ENCODE data around the gene COMTD1.

The COMTD1 gene

DNA sequence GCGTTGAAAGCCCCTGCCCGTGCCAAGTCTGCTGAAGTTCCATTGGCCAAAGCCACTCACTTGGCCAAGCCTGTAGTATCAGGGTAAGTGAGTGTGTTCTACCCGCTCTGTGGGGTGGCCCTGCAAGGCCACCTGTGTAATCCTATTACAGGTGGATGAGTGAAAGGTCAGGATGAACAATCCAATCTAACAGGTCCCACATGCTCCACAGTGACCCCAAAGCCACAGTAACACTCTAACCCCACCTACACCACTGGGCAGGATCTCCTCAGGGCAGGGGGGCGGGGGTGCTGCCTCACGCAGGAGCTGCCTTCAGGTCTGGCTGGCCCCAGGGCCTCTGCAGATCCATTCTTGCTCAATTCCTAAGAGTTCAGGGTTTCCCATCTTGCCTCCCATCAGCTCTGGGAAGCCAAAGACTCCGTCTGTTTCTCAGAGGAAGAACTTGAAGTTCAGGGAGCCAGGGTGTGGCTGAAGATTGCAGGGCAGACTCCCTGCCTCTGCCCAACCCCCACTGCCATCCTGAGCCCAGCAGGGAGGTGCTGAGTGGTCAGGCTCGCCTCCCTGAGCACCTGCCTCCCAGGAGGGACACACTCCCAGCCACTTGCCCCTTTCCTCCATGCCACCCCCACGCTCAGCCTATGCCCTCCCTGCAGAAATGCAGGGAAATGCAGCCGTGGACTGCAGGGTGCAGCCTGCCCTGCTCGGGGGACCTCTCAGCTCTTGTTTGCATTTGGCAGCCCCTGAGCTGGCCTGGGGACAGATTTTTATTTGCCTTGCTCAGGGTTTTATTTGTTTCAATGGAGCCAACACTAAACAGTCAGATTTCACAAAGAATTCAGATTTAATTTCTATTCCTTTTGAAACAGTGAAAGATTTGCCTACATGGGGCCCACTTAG, 9.8 kb upstream of the COMTD1 start:
- H3K4me3 ChIP-seq (ENCODE audit: low read length), result no peak overlapping the region
- TF ChIP-seq, protein P1, sequence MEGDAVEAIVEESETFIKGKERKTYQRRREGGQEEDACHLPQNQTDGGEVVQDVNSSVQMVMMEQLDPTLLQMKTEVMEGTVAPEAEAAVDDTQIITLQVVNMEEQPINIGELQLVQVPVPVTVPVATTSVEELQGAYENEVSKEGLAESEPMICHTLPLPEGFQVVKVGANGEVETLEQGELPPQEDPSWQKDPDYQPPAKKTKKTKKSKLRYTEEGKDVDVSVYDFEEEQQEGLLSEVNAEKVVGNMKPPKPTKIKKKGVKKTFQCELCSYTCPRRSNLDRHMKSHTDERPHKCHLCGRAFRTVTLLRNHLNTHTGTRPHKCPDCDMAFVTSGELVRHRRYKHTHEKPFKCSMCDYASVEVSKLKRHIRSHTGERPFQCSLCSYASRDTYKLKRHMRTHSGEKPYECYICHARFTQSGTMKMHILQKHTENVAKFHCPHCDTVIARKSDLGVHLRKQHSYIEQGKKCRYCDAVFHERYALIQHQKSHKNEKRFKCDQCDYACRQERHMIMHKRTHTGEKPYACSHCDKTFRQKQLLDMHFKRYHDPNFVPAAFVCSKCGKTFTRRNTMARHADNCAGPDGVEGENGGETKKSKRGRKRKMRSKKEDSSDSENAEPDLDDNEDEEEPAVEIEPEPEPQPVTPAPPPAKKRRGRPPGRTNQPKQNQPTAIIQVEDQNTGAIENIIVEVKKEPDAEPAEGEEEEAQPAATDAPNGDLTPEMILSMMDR (conservative IDR thresholded peaks at IDR 0.05; ENCODE audit: low read depth, low read length), result no peak
- no peak for DNase-seq (ENCODE audit: low read depth)

DNA sequence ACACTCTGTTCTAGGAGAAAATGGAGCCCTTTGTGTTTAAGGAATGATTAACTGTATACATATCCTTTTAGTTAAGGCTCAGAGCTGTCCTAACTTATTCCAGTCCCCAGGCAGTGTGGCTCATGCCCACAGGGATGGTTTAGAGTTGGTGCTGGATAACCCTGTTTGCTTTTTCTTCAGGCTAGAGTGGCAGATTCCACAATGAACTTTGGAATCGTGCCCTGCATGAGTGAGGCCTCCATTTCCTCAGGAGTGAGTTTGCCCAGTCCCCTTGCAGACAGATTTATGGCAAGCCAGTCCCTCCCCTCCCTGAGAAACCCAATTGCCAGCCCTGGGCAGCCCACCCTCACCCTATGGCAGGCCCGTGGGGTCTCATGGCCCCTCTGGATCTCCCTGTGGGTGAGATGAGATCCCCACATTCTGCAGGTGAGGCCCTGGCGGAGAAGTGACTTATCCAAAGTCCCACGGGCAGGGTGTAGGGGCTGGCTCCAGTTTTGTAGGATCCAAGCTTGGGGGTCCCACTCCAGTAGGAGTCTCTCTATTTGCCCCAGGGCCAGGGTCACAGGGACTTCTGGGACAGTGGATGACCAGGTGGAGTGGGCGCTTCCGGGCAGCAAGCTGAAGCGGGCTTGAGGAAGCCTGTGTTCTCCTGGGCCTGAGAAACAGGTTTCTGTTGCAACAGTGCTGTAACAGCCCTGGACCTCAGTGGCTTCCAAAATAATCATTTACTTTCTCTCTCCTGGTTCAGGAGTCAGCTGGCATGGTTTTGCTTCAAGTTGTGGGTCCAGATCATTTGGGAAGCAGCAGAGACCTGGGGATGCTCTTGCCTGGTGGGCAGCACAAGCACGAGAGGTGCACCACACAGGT, 9.0 kb upstream of the COMTD1 start:
- no peak for DNase-seq (ENCODE audit: low read depth)
- H3K4me3 ChIP-seq (ENCODE audit: low read length), result no peak overlapping the region
- TF ChIP-seq, protein P1 (conservative IDR thresholded peaks at IDR 0.05; ENCODE audit: low read depth, low read length), result no peak

DNA sequence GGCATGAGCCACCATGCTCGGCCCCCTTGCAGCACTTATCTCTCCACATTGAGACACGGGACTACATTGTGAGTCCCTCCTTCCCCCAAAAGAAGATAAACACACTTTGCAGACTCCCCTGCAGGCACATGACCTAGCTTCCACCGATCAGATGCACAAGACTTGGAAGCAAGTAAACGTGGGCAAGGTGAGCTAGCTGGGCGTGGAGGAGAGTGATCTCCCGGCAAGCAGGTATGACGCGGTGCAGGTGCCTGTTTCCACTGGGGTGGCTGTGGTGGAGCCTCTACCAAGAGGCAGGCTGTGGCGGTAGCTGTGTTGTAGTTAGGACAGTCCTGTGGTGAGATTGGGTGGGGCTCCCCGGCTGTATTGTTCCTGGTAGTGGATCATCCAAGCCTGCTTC, 7.7 kb upstream of the COMTD1 start:
- TF ChIP-seq, protein P1 (conservative IDR thresholded peaks at IDR 0.05; ENCODE audit: low read depth, low read length), result no peak
- H3K4me3 ChIP-seq (ENCODE audit: low read length), result no peak overlapping the region
- DNase-seq (ENCODE audit: low read depth), result no peak

DNA sequence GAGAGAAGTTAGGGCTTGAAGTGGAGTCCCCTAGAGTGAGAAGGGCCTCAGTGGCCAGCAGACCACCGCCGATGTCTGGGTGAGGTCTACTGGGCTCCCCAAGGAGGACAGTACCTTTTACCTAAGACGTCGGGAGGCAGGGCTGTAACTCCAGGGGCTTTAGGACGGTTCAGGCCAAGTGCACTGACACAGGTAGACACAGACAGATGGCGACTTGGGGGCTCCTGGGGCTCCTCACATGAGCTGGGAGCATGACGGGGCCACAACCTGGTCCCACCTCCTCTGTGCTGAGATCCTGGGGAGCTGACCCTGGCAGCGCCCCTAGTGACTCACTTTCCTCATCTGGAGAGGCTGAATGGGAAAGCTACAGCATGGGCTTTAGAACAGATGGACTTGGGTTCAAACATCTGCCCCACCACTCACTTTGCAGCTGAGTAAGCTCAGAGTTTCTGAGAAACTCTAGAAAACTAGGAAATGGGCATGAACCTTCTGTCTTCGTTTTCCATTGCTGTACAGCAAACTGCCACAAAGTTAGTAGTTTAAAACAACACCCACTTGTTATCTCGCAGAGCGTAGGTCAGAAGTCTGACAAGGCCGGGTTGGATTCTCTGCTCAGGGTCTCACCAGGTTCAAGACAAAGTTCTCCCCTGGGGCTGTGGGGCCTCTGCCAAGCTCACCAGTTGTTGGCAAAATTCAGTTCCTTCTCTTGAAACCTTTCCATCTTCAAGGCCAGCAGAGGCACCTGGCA, 4.7 kb upstream of the COMTD1 start:
- TF ChIP-seq, protein P1 (conservative IDR thresholded peaks at IDR 0.05; ENCODE audit: low read depth, low read length), result no peak
- H3K4me3 ChIP-seq (ENCODE audit: low read length), result no peak overlapping the region
- DNase-seq (ENCODE audit: low read depth), result no peak

DNA sequence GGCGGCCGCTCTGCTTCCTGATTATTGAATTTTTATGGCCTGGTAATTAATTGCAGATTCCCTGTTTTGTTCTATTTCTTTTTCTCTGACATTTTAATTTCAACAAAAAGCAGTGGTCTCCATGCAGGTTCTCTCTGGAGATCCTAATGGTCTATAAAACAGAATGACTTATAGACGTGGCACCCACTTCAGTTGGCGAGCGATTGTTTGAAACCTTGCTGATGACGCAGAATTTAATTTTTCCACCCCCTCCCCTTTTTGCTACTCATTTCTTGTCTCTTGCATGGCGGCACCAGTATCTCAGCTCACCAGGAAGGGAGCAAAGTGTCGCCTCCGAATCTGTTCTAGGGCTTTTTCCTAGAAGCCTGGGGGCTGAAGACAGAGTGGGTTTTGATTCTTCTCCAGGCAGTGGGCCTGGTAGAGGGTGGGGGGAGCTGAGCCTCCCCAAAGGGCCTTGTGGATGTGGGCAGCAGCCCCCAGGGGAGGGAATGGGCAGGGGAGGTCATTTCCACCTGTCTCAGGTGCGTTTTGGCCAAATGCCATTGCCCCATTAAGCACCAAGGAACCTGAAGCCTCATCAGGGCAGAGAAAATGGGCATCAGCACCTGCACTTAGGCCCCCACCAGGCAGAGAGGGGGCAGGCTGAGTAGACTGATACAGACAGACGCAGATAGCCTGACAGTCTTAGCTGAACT, 3.5 kb upstream of the COMTD1 start:
- TF ChIP-seq, protein P1 (conservative IDR thresholded peaks at IDR 0.05; ENCODE audit: low read depth, low read length), result no peak
- DNase-seq (ENCODE audit: low read depth), result no peak
- H3K4me3 ChIP-seq (ENCODE audit: low read length), result no peak overlapping the region

Measured in retinal pigment epithelial cell (primary cell).